ENCODE data around the gene SLC25A23. TPM values are rescaled to one million over a fixed set of nuclear protein-coding genes. Genes with fewer than 3 reads are reported as not detected.
A peak's percentile ranks its signal among the peaks of the same experiment; 100 is the strongest.
"Not testable (repeated sequence)": the region's sequence is repeated elsewhere in the genome, so short reads cannot be mapped to it uniquely, and the experiment has no call there.

The SLC25A23 gene
- total RNA-seq: 10 to 100 TPM; 27.5 to 28.0 TPM

- ChIA-PET CTCF (interaction anchor here (1.6 kb wide), 1 partner anchor 34 kb away, joined by 4 read pairs; no protein-coding TSS in a partner anchor), POLR2A (interaction anchor here (0.5 to 2.2 kb wide), 3 partner anchors 22 to 38 kb away, joined by 3 to 17 read pairs (median 4); partner anchors contain the start of gene DENND1C)
- Mint-ChIP-seq H3K4me3 (peak within 1 kb of the TSS; percentile 94), H3K4me1 (ENCODE audit: low read depth) (peaks cover 27% of the 10 kb centered on the region), H3K27me3 (ENCODE audit: low read depth) (no peaks in the 10 kb centered on the region), H3K36me3 (ENCODE audit: low read depth) (peaks cover 25% of the 10 kb centered on the region), H3K27ac (peak within 1 kb of the TSS; percentile 92), H3K9me3 (ENCODE audit: insufficient read depth) (peaks cover 6% of the 10 kb centered on the region)
- peak; percentile 40 for ATAC-seq
- peak; percentile 70 for DNase-seq
These were observed at the start of gene SLC25A23 for GRCh38 chr19:6459262-6460098. SLC25A23 (minus strand) TSS chr19:6459792; CDS start chr19:6459628, 164 bp downstream.

- DNase-seq; H3K4me3 Mint-ChIP-seq; H3K27ac Mint-ChIP-seq; H3K9me3 Mint-ChIP-seq (ENCODE audit: insufficient read depth); H3K27me3 Mint-ChIP-seq (ENCODE audit: low read depth); POLR2A ChIA-PET; H3K36me3 Mint-ChIP-seq (ENCODE audit: low read depth); ATAC-seq: not testable (repeated sequence)
- CTCF ChIA-PET: interaction anchor here (1.0 to 1.4 kb wide), 2 partner anchors 8 to 16 kb away, joined by 3 to 6 read pairs; no protein-coding TSS in a partner anchor
- H3K4me1 Mint-ChIP-seq (ENCODE audit: low read depth): peaks cover 14% of the 10 kb centered on the region
These were observed 48.6 kb upstream of the SLC25A23 start for GRCh38 chr19:6508028-6508771.

- H3K4me3 Mint-ChIP-seq: no peak overlapping the region
- ATAC-seq: no peak
These were observed 44.0 kb upstream of the SLC25A23 start for GRCh38 chr19:6503407-6504201.

DNA sequence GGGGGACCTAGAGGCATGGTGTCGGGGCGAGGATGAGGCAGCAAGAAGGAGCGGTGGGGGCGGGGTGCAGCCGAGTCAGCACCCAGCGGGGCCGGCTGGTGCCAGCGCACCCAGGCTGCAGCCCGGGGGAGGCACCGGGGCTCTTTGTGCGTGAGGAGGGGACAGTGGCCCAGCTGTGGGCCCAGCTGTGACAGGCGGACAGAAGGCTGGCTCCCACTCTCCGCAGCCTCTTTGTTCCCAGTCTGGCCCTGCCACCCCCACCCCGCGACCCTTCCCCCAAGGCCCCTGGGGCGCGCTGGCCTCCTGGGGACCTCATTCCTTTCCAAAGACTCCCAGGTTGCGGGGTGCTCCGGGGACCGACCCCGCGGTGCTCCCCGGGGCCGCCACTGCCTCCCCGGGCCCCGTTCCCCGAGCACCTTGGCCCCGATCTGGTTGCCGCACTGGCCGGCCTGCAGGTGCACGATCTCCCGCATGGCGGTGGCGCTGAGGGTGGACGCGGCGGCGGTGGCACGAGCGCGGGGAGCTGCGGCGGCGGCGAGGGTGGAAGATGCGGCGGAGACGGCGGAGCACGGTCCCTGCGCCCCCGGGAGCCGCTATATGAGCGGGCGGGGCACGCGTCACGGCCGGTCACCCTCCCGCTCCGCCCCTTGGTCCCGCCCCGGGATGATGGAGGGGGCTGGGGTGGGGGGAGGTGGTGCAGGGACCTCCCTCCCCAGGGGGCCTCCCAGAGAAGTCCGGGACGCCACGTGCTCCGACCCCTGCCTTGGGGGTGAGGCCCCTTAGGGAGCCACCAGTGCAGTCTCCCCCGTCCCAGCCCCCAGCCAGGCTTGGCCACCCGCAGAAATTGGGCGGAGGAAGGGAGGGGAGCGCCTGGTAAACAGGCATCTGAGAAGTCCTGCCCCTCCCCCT lies 42.4 kb upstream of the SLC25A23 start, which contains the start of gene TUBB4A:
TSS of gene TUBB4A (minus strand) at position 570 of the 909 bp plus-strand sequence. CDS start at position 473, 97 bp downstream.
- peak; percentile 72 for ATAC-seq

More at GRCh38 chr19:6503407-6504201, 44.0 kb upstream of the SLC25A23 start:
- Mint-ChIP-seq H3K4me1 (ENCODE audit: low read depth) (peaks cover 29% of the 10 kb centered on the region), H3K27ac (no peak overlapping the region), H3K9me3 (ENCODE audit: insufficient read depth) (no peaks in the 10 kb centered on the region), H3K36me3 (ENCODE audit: low read depth) (no peaks in the 10 kb centered on the region), H3K27me3 (ENCODE audit: low read depth) (peaks cover 6% of the 10 kb centered on the region)
- POLR2A ChIA-PET: interaction anchor here (0.7 to 1.0 kb wide), 2 partner anchors 18 to 22 kb away, joined by 3 to 6 read pairs; partner anchors contain the start of gene DENND1C
- CTCF ChIA-PET: interaction anchor here (0.6 to 2.2 kb wide), 11 partner anchors 12 to 377 kb away, joined by 3 to 19 read pairs (median 3); partner anchors contain the start of genes DENND1C and KHSRP
- DNase-seq: no peak

DNA sequence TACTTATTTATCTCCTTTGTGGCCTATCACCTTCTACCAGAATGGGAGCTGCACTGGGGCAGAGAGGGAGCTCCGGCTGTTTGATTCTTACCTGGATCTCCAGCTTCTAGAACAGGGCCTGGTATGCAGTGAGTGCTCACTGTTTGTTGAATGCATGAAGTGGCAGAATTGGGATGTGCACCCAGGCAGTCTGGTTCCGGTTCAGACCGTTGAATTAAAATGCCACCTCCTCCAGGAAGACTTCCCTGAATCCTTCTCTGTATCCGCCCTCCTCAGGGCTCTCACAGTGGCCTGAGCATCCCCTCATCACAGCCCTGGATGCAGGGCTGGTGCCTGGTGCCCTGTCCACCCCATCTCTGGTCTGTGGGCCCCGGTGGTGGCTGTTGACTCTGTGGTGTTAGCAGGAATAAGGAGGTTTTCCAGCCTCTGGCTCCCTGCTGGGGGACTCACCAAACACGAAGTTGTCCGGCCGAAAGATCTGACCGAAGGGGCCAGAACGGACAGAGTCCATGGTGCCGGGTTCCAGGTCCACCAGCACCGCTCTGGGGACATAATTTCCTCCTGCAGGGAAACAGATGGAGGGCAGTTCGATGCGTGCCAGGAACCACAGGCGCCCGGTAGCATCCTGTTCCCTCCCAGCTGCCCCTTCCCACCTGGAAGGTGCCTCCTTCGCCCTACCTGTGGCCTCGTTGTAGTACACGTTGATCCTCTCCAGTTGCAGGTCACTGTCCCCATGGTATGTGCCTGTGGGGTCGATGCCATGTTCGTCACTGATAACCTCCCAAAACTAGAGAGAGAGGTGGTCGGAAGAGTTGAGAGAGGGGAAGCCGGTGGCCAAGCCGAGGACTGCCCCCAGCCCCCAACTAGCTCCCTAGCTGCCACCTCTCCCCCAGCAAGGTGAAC lies 41.5 kb upstream of the SLC25A23 start:
- POLR2A ChIA-PET: interaction anchor here (0.6 to 1.2 kb wide), 2 partner anchors 20 to 183 kb away, joined by 4 read pairs; partner anchors contain the start of gene DENND1C
- Mint-ChIP-seq H3K27me3 (ENCODE audit: low read depth) (peaks cover 6% of the 10 kb centered on the region), H3K4me3 (peak overlapping the region; percentile 70), H3K9me3 (ENCODE audit: insufficient read depth) (no peaks in the 10 kb centered on the region), H3K4me1 (ENCODE audit: low read depth) (peaks cover 35% of the 10 kb centered on the region), H3K27ac (no peak overlapping the region), H3K36me3 (ENCODE audit: low read depth) (no peaks in the 10 kb centered on the region)
- DNase-seq (no peak), ATAC-seq (no peak)
- CTCF ChIA-PET: interaction anchor here (1.2 to 1.6 kb wide), 2 partner anchors 13 to 16 kb away, joined by 3 read pairs; no protein-coding TSS in a partner anchor

More for the DNA sequence above, 42.4 kb upstream of the SLC25A23 start, which contains the start of gene TUBB4A:
- Mint-ChIP-seq H3K36me3 (ENCODE audit: low read depth) (no peaks in the 10 kb centered on the region), H3K4me1 (ENCODE audit: low read depth) (peaks cover 35% of the 10 kb centered on the region), H3K27me3 (ENCODE audit: low read depth) (peaks cover 6% of the 10 kb centered on the region), H3K9me3 (ENCODE audit: insufficient read depth) (no peaks in the 10 kb centered on the region), H3K27ac (no peak within 1 kb of the TSS), H3K4me3 (peak within 1 kb of the TSS; percentile 70)
- ChIA-PET POLR2A (interaction anchor here (1.3 kb wide), 1 partner anchor 21 kb away, joined by 8 read pairs; the partner anchor contains the start of gene DENND1C), CTCF (interaction anchor here (1.0 kb wide), 1 partner anchor 40 kb away, joined by 3 read pairs; no protein-coding TSS in a partner anchor)
- DNase-seq: peak; percentile 55

DNA sequence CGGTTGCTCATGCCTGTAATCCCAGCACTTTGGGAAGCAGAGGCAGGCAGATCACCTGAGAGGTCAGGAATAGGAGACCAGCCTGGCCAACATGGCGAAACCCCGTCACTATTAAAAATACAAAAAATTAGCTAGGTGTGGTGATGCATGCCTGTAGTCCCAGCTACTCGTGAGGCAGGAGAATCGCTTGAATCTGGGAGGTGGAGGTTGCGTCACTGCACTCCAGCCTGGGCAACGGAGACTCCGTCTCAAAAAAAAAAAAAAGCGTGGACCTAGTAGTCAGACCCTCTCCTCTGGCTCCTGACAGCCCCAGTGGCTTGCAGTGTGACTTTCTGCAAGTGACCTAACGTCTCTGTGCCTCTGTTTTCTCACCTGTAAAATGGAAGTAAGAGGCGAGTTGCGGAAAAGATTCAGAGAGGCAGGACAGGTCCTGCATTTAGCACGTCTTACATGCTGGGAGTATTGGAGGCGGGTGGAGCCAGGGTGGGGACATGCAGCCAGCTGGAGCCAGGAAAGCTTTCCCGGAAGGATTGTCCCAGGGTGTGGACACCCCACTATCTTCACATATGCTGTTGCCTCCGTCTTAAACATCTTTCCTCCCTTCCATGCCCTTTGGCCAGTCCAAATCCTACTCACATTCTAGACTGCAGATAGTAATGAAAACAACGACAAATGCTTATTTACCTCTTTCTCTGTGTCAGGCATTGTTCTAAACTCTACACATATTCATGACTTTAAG lies 39.6 kb upstream of the SLC25A23 start:
- H3K4me3 Mint-ChIP-seq: no peak overlapping the region
- ATAC-seq (no peak), DNase-seq (no peak)
- no peaks in the 10 kb centered on the region for H3K9me3 Mint-ChIP-seq (ENCODE audit: insufficient read depth)
- POLR2A ChIA-PET: no interaction called here
- CTCF ChIA-PET: interaction anchor here (0.8 to 1.0 kb wide), 2 partner anchors 18 to 28 kb away, joined by 3 to 4 read pairs; partner anchors contain the start of gene DENND1C
- peaks cover 27% of the 10 kb centered on the region for H3K4me1 Mint-ChIP-seq (ENCODE audit: low read depth)
- peaks cover 6% of the 10 kb centered on the region for H3K27me3 Mint-ChIP-seq (ENCODE audit: low read depth)
- H3K27ac Mint-ChIP-seq: no peak overlapping the region
- H3K36me3 Mint-ChIP-seq (ENCODE audit: low read depth): no peaks in the 10 kb centered on the region

GRCh38 chr19:6498294-6499036 lies 38.9 kb upstream of the SLC25A23 start:
- H3K9me3 Mint-ChIP-seq (ENCODE audit: insufficient read depth): no peaks in the 10 kb centered on the region
- H3K27ac Mint-ChIP-seq: peak overlapping the region; percentile 5
- ChIA-PET POLR2A (no interaction called here), CTCF (no interaction called here)
- H3K36me3 Mint-ChIP-seq (ENCODE audit: low read depth): no peaks in the 10 kb centered on the region
- peaks cover 6% of the 10 kb centered on the region for H3K27me3 Mint-ChIP-seq (ENCODE audit: low read depth)
- no peak for ATAC-seq
- peaks cover 24% of the 10 kb centered on the region for H3K4me1 Mint-ChIP-seq (ENCODE audit: low read depth)
- no peak overlapping the region for H3K4me3 Mint-ChIP-seq
- DNase-seq: no peak

- H3K9me3 Mint-ChIP-seq (ENCODE audit: insufficient read depth): peaks cover 4% of the 10 kb centered on the region
- H3K27ac Mint-ChIP-seq: no peak overlapping the region
- H3K27me3 Mint-ChIP-seq (ENCODE audit: low read depth): no peaks in the 10 kb centered on the region
- no peak for DNase-seq
- peaks cover 16% of the 10 kb centered on the region for H3K4me1 Mint-ChIP-seq (ENCODE audit: low read depth)
- no peak overlapping the region for H3K4me3 Mint-ChIP-seq
- H3K36me3 Mint-ChIP-seq (ENCODE audit: low read depth): no peaks in the 10 kb centered on the region
- ChIA-PET CTCF (no interaction called here), POLR2A (no interaction called here)
- ATAC-seq: no peak
These were observed 36.4 kb upstream of the SLC25A23 start for GRCh38 chr19:6495947-6496346.

Data from activated CD8-positive, alpha-beta T cell treated with anti-CD3 and anti-CD28 coated beads, Interleukin-2, amount 10 ng/mL, durations not matched to agents 7 days and 5 days (primary cell).